Measurements from ENCODE around the gene TEPSIN.

GRCh38 chr17:81218459-81218858, 20.4 kb downstream of the TEPSIN start:
- TF ChIP-seq CTCF (IDR thresholded peaks at IDR 0.05) = no peak
- TF ChIP-seq ZFX (IDR thresholded peaks at IDR 0.05; ENCODE audit: borderline replicate concordance) = no peak
